A673 (cell line): Measurements from ENCODE around the gene SRBD1. TPM values are rescaled to one million over a fixed set of nuclear protein-coding genes. Genes with fewer than 3 reads are reported as not detected.
A peak's percentile ranks its signal among the peaks of the same experiment; 100 is the strongest.

Experiments used
- BruUV-seq: library from RNA; stranded (reverse); fragments of 400-500 nt; replicated peaks from 2 replicates; lab custom pipeline; 2021; lab: Mats Ljungman, UMichigan
- CTCF ChIA-PET: fragments of 300-600 bp; sonication (Branson Sonifier 250); formaldehyde crosslinking; loops from one replicate; lab custom pipeline; 2022; ENCODE audit warnings: antibody characterized with exemption; lab: Charles Lee
- POLR2A ChIA-PET: fragments of 300-600 bp; sonication (Branson Sonifier 250); formaldehyde crosslinking; loops from one replicate; lab custom pipeline; 2022; ENCODE audit warnings: antibody characterized with exemption; ENCODE audit not compliant: low non-redundant PET; lab: Charles Lee
- DNase-seq: peaks from one replicate; pipeline ENCODE4 v3.0.0-alpha.2; 2015; ENCODE audit warnings: low spot score
- H3K27ac ChIP-seq: fragments of 200-600 bp; sonication (generic); 2 replicates; pipeline ENCODE4 v1.5.1; 2016; ENCODE audit warnings: mixed run types, low read depth, mild to moderate bottlenecking, mixed read lengths, antibody characterized with exemption, low read length; ENCODE audit not compliant: poor library complexity, severe bottlenecking
- H3K27me3 ChIP-seq: fragments of 200-600 bp; sonication (generic); replicated peaks from 2 replicates; pipeline ENCODE4 v1.6.1; 2017; ENCODE audit warnings: mixed run types, low read depth, mild to moderate bottlenecking, mixed read lengths, antibody characterized with exemption, low read length; ENCODE audit not compliant: insufficient read depth, poor library complexity
- H3K36me3 ChIP-seq: fragments of 200-600 bp; sonication (generic); 2 replicates; pipeline ENCODE4 v1.6.1; 2016; ENCODE audit warnings: mixed run types, mild to moderate bottlenecking, mixed read lengths, antibody characterized with exemption, low read length; ENCODE audit not compliant: insufficient read depth, poor library complexity, severe bottlenecking
- H3K4me1 ChIP-seq: fragments of 200-600 bp; sonication (generic); 2 replicates; pipeline ENCODE4 v1.6.1; 2017; ENCODE audit warnings: mixed run types, mild to moderate bottlenecking, mixed read lengths, antibody characterized with exemption, low read length; ENCODE audit not compliant: insufficient read depth, poor library complexity, severe bottlenecking
- H3K4me3 ChIP-seq: fragments of 200-600 bp; sonication (generic); 2 replicates; pipeline ENCODE4 v1.5.1; 2016; ENCODE audit warnings: low read depth, mixed run types, mild to moderate bottlenecking, mixed read lengths, low read length; ENCODE audit not compliant: poor library complexity, severe bottlenecking
- H3K9me3 ChIP-seq: fragments of 200-600 bp; sonication (generic); 2 replicates; pipeline ENCODE4 v1.6.1; 2016; ENCODE audit warnings: mixed run types, low read depth, mild to moderate bottlenecking, mixed read lengths, antibody characterized with exemption, low read length; ENCODE audit not compliant: poor library complexity, severe bottlenecking
- EZH2 ChIP-seq: fragments of 200-600 bp; sonication (generic); IDR thresholded peaks from 2 replicates; pipeline ENCODE4 v1.6.1; 2017; ENCODE audit warnings: borderline replicate concordance, low read depth, mild to moderate bottlenecking, mixed read lengths, antibody characterized with exemption, low read length; ENCODE audit not compliant: poor library complexity, severe bottlenecking
- intact Hi-C: fragments of 100-400 bp; cut with micrococcal nuclease; formaldehyde crosslinking; loops from one replicate; pipeline ENCODE4 v1.10.0; 2022; ENCODE audit not compliant: unreplicated experiment
- total RNA-seq: library from RNA; stranded (reverse); gene quantifications from 2 replicates; pipeline ENCODE4 v1.2.3, GENCODE V29; 2021
- TF ChIP-seq, protein P1 (sequence below): fragments of 300-800, 200-600 bp; sonication (generic); conservative IDR thresholded peaks from 2 replicates; pipeline ENCODE4 v1.5.1; 2017; ENCODE audit warnings: low read depth, mild to moderate bottlenecking, antibody characterized with exemption, low read length, moderate library complexity, mixed read lengths

The SRBD1 gene
- total RNA-seq, 1 experiment from 2014 or later, result 21.9 TPM

GRCh38 chr2:45452866-45453265 lies 158.2 kb downstream of the SRBD1 start:
- BruUV-seq, result no TSS peak
- CTCF ChIA-PET, result no interaction called here
- peaks cover 8% of the 10 kb centered on the region for H3K4me1 ChIP-seq
- no peaks in the 10 kb centered on the region for H3K36me3 ChIP-seq
- intact Hi-C loops, result no loop called here
- POLR2A ChIA-PET, result no interaction called here
- no peak overlapping the region for H3K4me3 ChIP-seq
- H3K9me3 ChIP-seq, result no peaks in the 10 kb centered on the region
- no peak overlapping the region for H3K27ac ChIP-seq
- no peaks in the 10 kb centered on the region for H3K27me3 ChIP-seq
- DNase-seq, result peak; percentile 44
- TF ChIP-seq, protein P1, sequence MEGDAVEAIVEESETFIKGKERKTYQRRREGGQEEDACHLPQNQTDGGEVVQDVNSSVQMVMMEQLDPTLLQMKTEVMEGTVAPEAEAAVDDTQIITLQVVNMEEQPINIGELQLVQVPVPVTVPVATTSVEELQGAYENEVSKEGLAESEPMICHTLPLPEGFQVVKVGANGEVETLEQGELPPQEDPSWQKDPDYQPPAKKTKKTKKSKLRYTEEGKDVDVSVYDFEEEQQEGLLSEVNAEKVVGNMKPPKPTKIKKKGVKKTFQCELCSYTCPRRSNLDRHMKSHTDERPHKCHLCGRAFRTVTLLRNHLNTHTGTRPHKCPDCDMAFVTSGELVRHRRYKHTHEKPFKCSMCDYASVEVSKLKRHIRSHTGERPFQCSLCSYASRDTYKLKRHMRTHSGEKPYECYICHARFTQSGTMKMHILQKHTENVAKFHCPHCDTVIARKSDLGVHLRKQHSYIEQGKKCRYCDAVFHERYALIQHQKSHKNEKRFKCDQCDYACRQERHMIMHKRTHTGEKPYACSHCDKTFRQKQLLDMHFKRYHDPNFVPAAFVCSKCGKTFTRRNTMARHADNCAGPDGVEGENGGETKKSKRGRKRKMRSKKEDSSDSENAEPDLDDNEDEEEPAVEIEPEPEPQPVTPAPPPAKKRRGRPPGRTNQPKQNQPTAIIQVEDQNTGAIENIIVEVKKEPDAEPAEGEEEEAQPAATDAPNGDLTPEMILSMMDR, result no peak
- no peak for TF ChIP-seq EZH2

DNA sequence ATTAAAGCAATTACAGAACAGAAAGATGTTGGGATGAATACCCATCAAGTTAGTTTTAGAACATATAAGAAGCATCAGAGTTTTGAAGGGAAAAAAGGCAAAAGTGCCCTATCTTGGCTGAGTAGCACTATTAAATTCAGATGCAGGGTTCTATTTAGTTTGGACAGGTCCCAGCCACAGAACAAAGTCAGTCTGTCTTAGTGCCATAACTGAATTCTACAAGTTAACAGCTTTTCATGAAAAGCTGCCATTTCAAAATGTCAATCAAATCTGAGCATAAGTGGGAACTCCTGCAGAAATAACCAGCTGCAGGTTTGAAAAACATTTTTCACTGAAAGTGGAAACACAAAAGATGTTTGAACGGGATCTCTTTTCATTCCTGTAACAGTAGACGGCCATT lies 160.4 kb downstream of the SRBD1 start:
- DNase-seq, result no peak
- no peak for TF ChIP-seq EZH2
- TF ChIP-seq, protein P1, result no peak
- Histone ChIP-seq H3K4me1 (peaks cover 8% of the 10 kb centered on the region), H3K36me3 (no peaks in the 10 kb centered on the region), H3K9me3 (no peaks in the 10 kb centered on the region), H3K27me3 (no peaks in the 10 kb centered on the region), H3K27ac (no peak overlapping the region), H3K4me3 (no peak overlapping the region)
- BruUV-seq, result no TSS peak
- intact Hi-C loops, result no loop called here
- ChIA-PET CTCF (no interaction called here), POLR2A (no interaction called here)

- H3K27me3 ChIP-seq, result no peaks in the 10 kb centered on the region
- no peak for TF ChIP-seq EZH2
- TF ChIP-seq, protein P1, result no peak
- POLR2A ChIA-PET, result no interaction called here
- intact Hi-C loops, result no loop called here
- no peaks in the 10 kb centered on the region for H3K4me1 ChIP-seq
- no peak overlapping the region for H3K27ac ChIP-seq
- no peak overlapping the region for H3K4me3 ChIP-seq
- DNase-seq, result no peak
- H3K9me3 ChIP-seq, result no peaks in the 10 kb centered on the region
- CTCF ChIA-PET, result no interaction called here
- no TSS peak for BruUV-seq
- H3K36me3 ChIP-seq, result no peaks in the 10 kb centered on the region
Measured at GRCh38 chr2:45448217-45448616, 162.8 kb downstream of the SRBD1 start.
